OCI-LY7 (cell line): Measurements from ENCODE around the gene DPYSL5. TPM values are rescaled to one million over a fixed set of nuclear protein-coding genes. Genes with fewer than 3 reads are reported as not detected.

Experiments used
- BruUV-seq: library from RNA; stranded (reverse); fragments of 400-500 nt; replicated peaks from 2 replicates; lab custom pipeline; 2021; lab: Mats Ljungman, UMichigan
- CTCF ChIA-PET: fragments of 300-600 bp; sonication (Branson Sonifier 250); formaldehyde crosslinking; loops from one replicate; lab custom pipeline; 2022; ENCODE audit warnings: antibody characterized with exemption; ENCODE audit not compliant: unreplicated experiment; lab: Charles Lee
- POLR2A ChIA-PET: fragments of 300-600 bp; sonication (Branson Sonifier 250); formaldehyde crosslinking; loops from one replicate; lab custom pipeline; 2022; ENCODE audit warnings: antibody characterized with exemption; lab: Charles Lee
- DNase-seq: peaks from one replicate; pipeline ENCODE4 v3.0.0-alpha.2; 2015; ENCODE audit warnings: low spot score
- H2AFZ ChIP-seq: fragments of 200-600 bp; sonication (generic), shearing (Covaris generic); 2 replicates; pipeline ENCODE4 v1.6.1; 2014; ENCODE audit warnings: mild to moderate bottlenecking, antibody characterized with exemption, low read length, moderate library complexity
- H3K27ac ChIP-seq: fragments of 200-600 bp; sonication (generic); 2 replicates; pipeline ENCODE4 v1.5.1; 2014; ENCODE audit warnings: mixed run types, low read depth, mild to moderate bottlenecking, moderate library complexity, low read length, inconsistent platforms; ENCODE audit not compliant: poor library complexity, severe bottlenecking
- H3K36me3 ChIP-seq: fragments of 200-600 bp; sonication (generic); 2 replicates; pipeline ENCODE4 v1.6.1; 2014; ENCODE audit warnings: mild to moderate bottlenecking, antibody characterized with exemption, low read length, moderate library complexity, mixed read lengths; ENCODE audit not compliant: insufficient read depth
- H3K4me1 ChIP-seq: fragments of 200-600 bp; sonication (generic); 2 replicates; pipeline ENCODE4 v1.5.1; 2014; ENCODE audit warnings: mild to moderate bottlenecking, low read length; ENCODE audit not compliant: insufficient read depth, poor library complexity, severe bottlenecking
- H3K4me2 ChIP-seq: fragments of 200-600 bp; sonication (generic); 2 replicates; pipeline ENCODE4 v1.6.1; 2014; ENCODE audit warnings: mild to moderate bottlenecking, low read length
- H3K4me3 ChIP-seq: fragments of 200-600 bp; sonication (generic); 2 replicates; pipeline ENCODE4 v1.5.1; 2014; ENCODE audit warnings: mild to moderate bottlenecking, low read depth, low read length; ENCODE audit not compliant: poor library complexity, severe bottlenecking
- H3K79me2 ChIP-seq: fragments of 200-600 bp; sonication (generic); 2 replicates; pipeline ENCODE4 v1.6.1; 2016; ENCODE audit warnings: low read depth, mild to moderate bottlenecking, low read length, moderate library complexity, mixed read lengths; ENCODE audit not compliant: insufficient read depth
- H3K9me2 ChIP-seq: fragments of 200-600 bp; sonication (generic); 2 replicates; pipeline ENCODE4 v1.6.1; 2016; ENCODE audit warnings: mild to moderate bottlenecking, low read length, mixed read lengths; ENCODE audit not compliant: insufficient read depth
- H3K9me3 ChIP-seq: fragments of 200-600 bp; sonication (generic); 2 replicates; pipeline ENCODE4 v1.6.1; 2014; ENCODE audit warnings: mild to moderate bottlenecking, mixed run types, low read length, mixed read lengths
- H4K20me1 ChIP-seq: fragments of 200-600 bp; sonication (generic); 2 replicates; pipeline ENCODE4 v1.6.1; 2014; ENCODE audit warnings: mild to moderate bottlenecking, antibody characterized with exemption, low read length, moderate library complexity, mixed read lengths; ENCODE audit not compliant: insufficient read depth
- CTCF ChIP-seq: fragments of 200-600 bp; sonication (generic); conservative IDR thresholded peaks from 2 replicates; pipeline ENCODE4 v1.5.1; 2014; ENCODE audit warnings: mild to moderate bottlenecking, antibody characterized with exemption, low read length, moderate library complexity, mixed read lengths
- EZH2phosphoT487 ChIP-seq: fragments of 200-600 bp; sonication (generic); IDR thresholded peaks from 2 replicates; pipeline ENCODE4 v1.6.1; 2018; ENCODE audit warnings: low read depth, borderline replicate concordance, mild to moderate bottlenecking, mixed run types, antibody characterized with exemption, low read length, moderate library complexity, mixed read lengths
- intact Hi-C: fragments of 100-400 bp; cut with micrococcal nuclease; formaldehyde crosslinking; loops from one replicate; pipeline ENCODE4 v1.10.0; 2022; ENCODE audit not compliant: unreplicated experiment
- total RNA-seq, 2 experiments: library from RNA; depleted of rRNA in 1 of 2; stranded (reverse); fragments of >200 nt in 1 of 2; shearing (Covaris generic) in 1 of 2; gene quantifications; 2 replicates each; pipeline ENCODE4 v1.2.3, GENCODE V29; 2014 to 2022

The DPYSL5 gene
- total RNA-seq, 2 experiments from 2014 or later, result not detected

- no TSS peak for BruUV-seq
- intact Hi-C loops, result no loop called here
- Histone ChIP-seq H3K27ac (no peak overlapping the region), H3K9me2 (no peaks in the 10 kb centered on the region), H2AFZ (no peak overlapping the region), H3K4me1 (no peaks in the 10 kb centered on the region), H3K36me3 (no peaks in the 10 kb centered on the region), H3K9me3 (no peaks in the 10 kb centered on the region), H4K20me1 (no peaks in the 10 kb centered on the region), H3K4me2 (no peak overlapping the region), H3K79me2 (no peaks in the 10 kb centered on the region), H3K4me3 (no peak overlapping the region)
- no peak for DNase-seq
- ChIA-PET POLR2A (interaction anchor here (0.5 kb wide), 1 partner anchor 617 kb away, joined by 3 read pairs; no protein-coding TSS in a partner anchor), CTCF (no interaction called here)
- no peak for TF ChIP-seq CTCF
- TF ChIP-seq EZH2phosphoT487, result no peak
Measured at GRCh38 chr2:26979741-26980140, 131.8 kb downstream of the DPYSL5 start.

- no TSS peak for BruUV-seq
- H3K4me1 ChIP-seq, result no peaks in the 10 kb centered on the region
- H3K9me3 ChIP-seq, result no peaks in the 10 kb centered on the region
- no peaks in the 10 kb centered on the region for H3K79me2 ChIP-seq
- H4K20me1 ChIP-seq, result no peaks in the 10 kb centered on the region
- H3K4me3 ChIP-seq, result no peak overlapping the region
- DNase-seq, result no peak
- ChIA-PET CTCF (no interaction called here), POLR2A (interaction anchor here (0.9 kb wide), 1 partner anchor 13 kb away, joined by 3 read pairs; no protein-coding TSS in a partner anchor)
- TF ChIP-seq CTCF (no peak), EZH2phosphoT487 (no peak)
- no peak overlapping the region for H3K4me2 ChIP-seq
- no peaks in the 10 kb centered on the region for H3K36me3 ChIP-seq
- H3K9me2 ChIP-seq, result no peaks in the 10 kb centered on the region
- intact Hi-C loops, result no loop called here
- H3K27ac ChIP-seq, result no peak overlapping the region
- no peak overlapping the region for H2AFZ ChIP-seq
Measured at GRCh38 chr2:26980971-26981370, 133.0 kb downstream of the DPYSL5 start.

- Histone ChIP-seq H3K4me3 (no peak overlapping the region), H4K20me1 (no peaks in the 10 kb centered on the region), H3K4me2 (no peak overlapping the region), H2AFZ (peak overlapping the region; percentile 41; the same call in 1 of the 2 replicates), H3K79me2 (no peaks in the 10 kb centered on the region), H3K9me3 (no peaks in the 10 kb centered on the region), H3K36me3 (no peaks in the 10 kb centered on the region), H3K27ac (no peak overlapping the region), H3K9me2 (no peaks in the 10 kb centered on the region), H3K4me1 (no peaks in the 10 kb centered on the region)
- BruUV-seq, result no TSS peak
- intact Hi-C loops, result no loop called here
- peak; percentile 48 for DNase-seq
- CTCF ChIA-PET, result no interaction called here
- TF ChIP-seq CTCF (peak; percentile 66), EZH2phosphoT487 (no peak)
- POLR2A ChIA-PET, result no interaction called here
Measured at GRCh38 chr2:26982102-26982742, 134.3 kb downstream of the DPYSL5 start.
